DND-41 (cell line): Measurements from ENCODE around the gene MTA1.

ENCODE experiments used
- ATAC-seq: fragments of 200-7000 bp; cut with Tn5 transposase; 3 replicates; pipeline ENCODE4 v1.9.1; 2021; ENCODE audit warnings: low read depth; ENCODE audit not compliant: insufficient read depth
- DNase-seq: peaks from one replicate; pipeline ENCODE4 v3.0.0-alpha.2; 2020
- H2AFZ ChIP-seq: 2 replicates; pipeline ENCODE4 v1.6.0; 2012; ENCODE audit warnings: low read depth, low read length
- H3K27ac ChIP-seq: 2 replicates; pipeline ENCODE4 v1.5.1; 2012; ENCODE audit warnings: low read length, inconsistent platforms
- H3K27me3 ChIP-seq: fragments of 200-600 bp; sonication (generic); 2 replicates; pipeline ENCODE4 v1.6.0; 2012; ENCODE audit warnings: low read length, mild to moderate bottlenecking, inconsistent platforms; ENCODE audit not compliant: insufficient read depth, poor library complexity
- H3K36me3 ChIP-seq: 2 replicates; pipeline ENCODE4 v1.5.1; 2012; ENCODE audit warnings: low read length, inconsistent platforms; ENCODE audit not compliant: insufficient read depth
- H3K4me1 ChIP-seq: 2 replicates; pipeline ENCODE4 v1.5.1; 2012; ENCODE audit warnings: mild to moderate bottlenecking, low read length; ENCODE audit not compliant: insufficient read depth
- H3K4me2 ChIP-seq: 2 replicates; pipeline ENCODE4 v1.6.0; 2012; ENCODE audit warnings: mild to moderate bottlenecking, moderate library complexity, low read length, inconsistent platforms; ENCODE audit not compliant: insufficient read depth
- H3K4me3 ChIP-seq, 2 experiments: fragments of 200-600 bp in 1 of 2; shearing (Covaris generic) in 1 of 2; 2 replicates each; pipeline ENCODE4 v1.5.1; 2012 to 2016; ENCODE audit warnings: inconsistent platforms in 2 of 2, low read length in 2 of 2, mild to moderate bottlenecking in 2 of 2, low read depth in 1 of 2, moderate library complexity in 1 of 2
- H3K79me2 ChIP-seq: 2 replicates; pipeline ENCODE4 v1.6.0; 2012; ENCODE audit warnings: low read length, inconsistent platforms; ENCODE audit not compliant: insufficient read depth
- H3K9ac ChIP-seq: 2 replicates; pipeline ENCODE4 v1.6.0; 2012; ENCODE audit warnings: low read depth, mild to moderate bottlenecking, inconsistent platforms, low read length, moderate library complexity
- H3K9me3 ChIP-seq: 2 replicates; pipeline ENCODE4 v1.5.1; 2012; ENCODE audit warnings: low read length, moderate library complexity, mild to moderate bottlenecking, inconsistent platforms; ENCODE audit not compliant: insufficient read depth, severe bottlenecking
- H4K20me1 ChIP-seq: 2 replicates; pipeline ENCODE4 v1.6.0; 2012; ENCODE audit warnings: low read length; ENCODE audit not compliant: insufficient read depth
- CTCF ChIP-seq: IDR thresholded peaks from 2 replicates; pipeline ENCODE4 v1.5.1; 2012; ENCODE audit warnings: borderline replicate concordance, low read length, moderate library complexity, mild to moderate bottlenecking; ENCODE audit not compliant: poor library complexity, severe bottlenecking; ENCODE audit errors: extremely low read depth
- EZH2 ChIP-seq: IDR thresholded peaks from 3 replicates; pipeline ENCODE4 v1.6.1; 2012; ENCODE audit warnings: borderline replicate concordance, low read depth, mild to moderate bottlenecking, moderate library complexity, low read length, inconsistent platforms; ENCODE audit not compliant: severe bottlenecking

The MTA1 gene

DNA sequence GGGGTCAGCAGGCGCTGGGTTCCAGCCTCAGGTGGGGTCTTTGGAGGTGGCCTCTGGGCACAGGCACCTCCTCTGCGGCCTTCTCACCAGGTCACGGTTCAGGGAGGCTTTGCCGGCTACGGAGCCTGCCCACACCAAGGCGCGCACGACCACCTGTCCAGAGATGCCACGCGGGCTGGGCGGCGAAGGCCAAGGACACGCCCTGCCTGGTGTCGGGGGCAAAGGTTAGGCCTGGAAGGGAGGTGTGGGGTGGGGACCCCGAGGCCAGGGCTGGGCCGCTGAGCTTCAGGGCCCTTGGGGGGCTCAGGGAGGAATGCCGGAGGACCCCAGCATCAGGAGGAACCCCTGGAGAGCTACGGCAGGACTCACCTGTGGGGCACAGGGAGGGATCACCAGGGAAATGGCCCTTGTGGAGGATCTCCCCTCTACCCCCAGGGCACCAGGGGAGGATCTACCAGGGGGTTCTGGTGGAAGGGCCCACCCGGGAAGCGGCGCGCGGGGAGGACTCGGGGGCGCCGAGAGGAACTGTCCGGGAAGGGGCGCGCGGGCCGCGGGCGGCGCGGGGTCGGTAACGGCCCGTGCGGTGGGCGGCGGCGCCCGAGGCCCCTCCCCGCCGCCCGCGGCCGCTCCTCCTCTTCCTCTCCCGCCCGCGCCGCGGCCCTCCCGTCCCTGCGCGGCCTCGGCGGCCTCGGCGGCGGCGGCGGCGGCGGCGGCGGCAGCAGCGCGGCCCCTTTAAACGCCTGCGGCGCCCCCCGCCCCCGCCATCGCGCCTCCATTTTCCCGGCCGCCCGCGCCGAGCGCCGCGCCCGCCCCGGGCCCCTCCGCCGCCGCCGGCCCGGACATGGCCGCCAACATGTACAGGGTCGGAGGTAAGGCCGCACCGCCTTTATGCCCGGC, at the start of gene MTA1:
Gene MTA1 (plus strand): TSS at position 633 of the 897 bp plus-strand sequence. CDS start 209 bp downstream, at position 842.
- Histone ChIP-seq H3K27ac (peak within 1 kb of the TSS; percentile 96), H3K36me3 (peaks cover 36% of the 10 kb centered on the region), H3K4me3 (peak within 1 kb of the TSS; percentile 99 to 100), H2AFZ (peak within 1 kb of the TSS; percentile 94), H3K27me3 (no peaks in the 10 kb centered on the region), H3K4me1 (peaks cover 58% of the 10 kb centered on the region), H3K9ac (peak within 1 kb of the TSS; percentile 98), H4K20me1 (peaks cover 37% of the 10 kb centered on the region), H3K79me2 (peaks cover 57% of the 10 kb centered on the region), H3K9me3 (no peaks in the 10 kb centered on the region), H3K4me2 (peak within 1 kb of the TSS; percentile 96)
- peak; percentile 51 for ATAC-seq
- no peak for TF ChIP-seq CTCF
- TF ChIP-seq EZH2: no peak
- peak; percentile 59 for DNase-seq

- Histone ChIP-seq H3K27me3 (no peaks in the 10 kb centered on the region), H3K9ac (no peak overlapping the region), H3K9me3 (no peaks in the 10 kb centered on the region), H3K79me2 (no peaks in the 10 kb centered on the region), H3K4me3 (no peak overlapping the region), H4K20me1 (peaks cover 6% of the 10 kb centered on the region; the same call in 1 of the 2 replicates), H2AFZ (no peak overlapping the region), H3K4me2 (no peak overlapping the region), H3K4me1 (no peaks in the 10 kb centered on the region), H3K27ac (no peak overlapping the region), H3K36me3 (no peaks in the 10 kb centered on the region)
- DNase-seq (no peak), ATAC-seq (no peak)
- TF ChIP-seq EZH2 (no peak), CTCF (no peak)
These were observed 45.2 kb upstream of the MTA1 start for GRCh38 chr14:105374389-105374788.

- no peaks in the 10 kb centered on the region for H3K4me1 ChIP-seq
- no peak for DNase-seq
- no peak for ATAC-seq
- no peak for TF ChIP-seq EZH2
- no peaks in the 10 kb centered on the region for H3K9me3 ChIP-seq
- H3K79me2 ChIP-seq: no peaks in the 10 kb centered on the region
- H4K20me1 ChIP-seq: peaks cover 8% of the 10 kb centered on the region; the same call in 1 of the 2 replicates
- H3K27ac ChIP-seq: no peak overlapping the region
- H2AFZ ChIP-seq: no peak overlapping the region
- no peak overlapping the region for H3K4me3 ChIP-seq
- peaks cover 6% of the 10 kb centered on the region; the same call in 1 of the 2 replicates for H3K36me3 ChIP-seq
- no peak overlapping the region for H3K9ac ChIP-seq
- no peak overlapping the region for H3K4me2 ChIP-seq
- no peaks in the 10 kb centered on the region for H3K27me3 ChIP-seq
These were observed 44.0 kb upstream of the MTA1 start for GRCh38 chr14:105375635-105376057.
